ENCODE results near the gene NBPF3.
A peak's percentile ranks its signal among the peaks of the same experiment; 100 is the strongest.
"Not testable (repeated sequence)": the region's sequence is repeated elsewhere in the genome, so short reads cannot be mapped to it uniquely, and the experiment has no call there.

The NBPF3 gene

GRCh38 chr1:21439721-21440629 lies at the start of gene NBPF3:
NBPF3 (plus strand) TSS chr1:21440137; CDS start chr1:21445087, 4,950 bp downstream.
- DNase-seq (ENCODE audit: low read depth): peak; percentile 72

GRCh38 chr1:21391497-21391896 lies 48.4 kb upstream of the NBPF3 start:
- DNase-seq (ENCODE audit: low read depth): no peak

GRCh38 chr1:21392587-21393263 lies 47.2 kb upstream of the NBPF3 start:
- no peak for DNase-seq (ENCODE audit: low read depth)

- no peak for DNase-seq (ENCODE audit: low read depth)
These were observed 43.4 kb upstream of the NBPF3 start for GRCh38 chr1:21396516-21396915.

GRCh38 chr1:21397813-21398188 lies 42.1 kb upstream of the NBPF3 start:
- no peak for DNase-seq (ENCODE audit: low read depth)

- not testable (repeated sequence) for DNase-seq (ENCODE audit: low read depth)
These were observed 38.1 kb upstream of the NBPF3 start for GRCh38 chr1:21401726-21402346.

GRCh38 chr1:21406659-21407058 lies 33.3 kb upstream of the NBPF3 start:
- no peak for DNase-seq (ENCODE audit: low read depth)

- DNase-seq (ENCODE audit: low read depth): not testable (repeated sequence)
These were observed 30.0 kb upstream of the NBPF3 start for GRCh38 chr1:21409897-21410296.

- no peak for DNase-seq (ENCODE audit: low read depth)
These were observed 25.9 kb upstream of the NBPF3 start for GRCh38 chr1:21414015-21414414.

- DNase-seq (ENCODE audit: low read depth): not testable (repeated sequence)
These were observed 19.6 kb upstream of the NBPF3 start for GRCh38 chr1:21420378-21420777.

GRCh38 chr1:21421307-21421706 lies 18.6 kb upstream of the NBPF3 start:
- not testable (repeated sequence) for DNase-seq (ENCODE audit: low read depth)

GRCh38 chr1:21427798-21428480 lies 12.0 kb upstream of the NBPF3 start:
- not testable (repeated sequence) for DNase-seq (ENCODE audit: low read depth)

- not testable (repeated sequence) for DNase-seq (ENCODE audit: low read depth)
These were observed 11.4 kb upstream of the NBPF3 start for GRCh38 chr1:21428481-21429073.

- DNase-seq (ENCODE audit: low read depth): not testable (repeated sequence)
These were observed 10.7 kb upstream of the NBPF3 start for GRCh38 chr1:21429210-21429609.

- not testable (repeated sequence) for DNase-seq (ENCODE audit: low read depth)
These were observed 9.1 kb upstream of the NBPF3 start for GRCh38 chr1:21430875-21431274.

- DNase-seq (ENCODE audit: low read depth): no peak
These were observed 5.5 kb upstream of the NBPF3 start for GRCh38 chr1:21434394-21434793.

- DNase-seq (ENCODE audit: low read depth): no peak
These were observed 4.1 kb upstream of the NBPF3 start for GRCh38 chr1:21435646-21436487.

- no peak for DNase-seq (ENCODE audit: low read depth)
These were observed 3.2 kb upstream of the NBPF3 start for GRCh38 chr1:21436488-21437340.

- DNase-seq (ENCODE audit: low read depth): no peak
These were observed 2.6 kb upstream of the NBPF3 start for GRCh38 chr1:21437341-21437640.

Data from fibroblast of the conjunctiva (primary cell).